Breast epithelium (tissue), 4 donors: ENCODE results near the gene MEST. TPM values are rescaled to one million over a fixed set of nuclear protein-coding genes. Genes with fewer than 3 reads are reported as not detected.

Experiments used
- DNase-seq, 2 donors: peaks; one replicate each; pipeline ENCODE4 v3.0.0-alpha.2; 2019; ENCODE audit warnings: low spot score in 2 of 2
- H3K27ac ChIP-seq, 2 donors: fragments of 200-600 bp; sonication (generic) in 1 of 2; one replicate each; pipeline ENCODE4 v1.5.1; 2016 to 2019; ENCODE audit warnings: mild to moderate bottlenecking in 1 of 2
- H3K27me3 ChIP-seq, 2 donors: fragments of 200-600 bp; sonication (generic) in 1 of 2; one replicate each; pipeline versions ENCODE4 v1.5.1 to v1.6.0; 2017 to 2019; ENCODE audit warnings: control low read depth in 1 of 2, mild to moderate bottlenecking in 1 of 2
- H3K36me3 ChIP-seq: fragments of 200-600 bp; one replicate; pipeline ENCODE4 v1.5.1; 2019
- H3K4me1 ChIP-seq, 2 donors: fragments of 200-600 bp; sonication (generic); one replicate each; pipeline ENCODE4 v1.5.1; 2016 to 2019; ENCODE audit warnings: control low read depth in 1 of 2
- H3K4me3 ChIP-seq, 3 donors: fragments of 200-600 bp; sonication (generic); 1 replicate in 2 of 3; 2 replicates in 1 of 3; pipeline ENCODE4 v1.5.1; 2016 to 2019; ENCODE audit warnings: mild to moderate bottlenecking in 3 of 3, moderate library complexity in 2 of 3
- H3K9me3 ChIP-seq, 2 donors: fragments of 200-600 bp; sonication (generic) in 1 of 2; one replicate each; pipeline ENCODE4 v1.5.1; 2016 to 2019; ENCODE audit warnings: control low read depth in 1 of 2
- CTCF ChIP-seq, 3 donors: fragments of 450-650 bp; IDR thresholded peaks; one replicate each; pipeline ENCODE4 v1.5.1; 2016 to 2017; ENCODE audit warnings: antibody characterized with exemption in 3 of 3, mild to moderate bottlenecking in 3 of 3, moderate library complexity in 3 of 3
- POLR2A ChIP-seq: fragments of 450-650 bp; IDR thresholded peaks from one replicate; pipeline ENCODE4 v1.6.1; 2016; ENCODE audit warnings: antibody characterized with exemption, mild to moderate bottlenecking, moderate library complexity
- POLR2AphosphoS5 ChIP-seq, 3 donors: sonication (generic); formaldehyde crosslinking; IDR thresholded peaks; one replicate each; pipeline ENCODE4 v1.6.1; 2017; ENCODE audit warnings: antibody characterized with exemption in 3 of 3
- intact Hi-C: fragments of 100-400 bp; cut with DNase I; formaldehyde crosslinking; loops from one replicate; pipeline ENCODE4 v1.15.1; 2023; ENCODE audit warnings: low total_unique reads
- total RNA-seq, 3 donors: library from RNA; depleted of rRNA; stranded (reverse); fragments of >200 nt; gene quantifications; one replicate each; pipeline ENCODE4 v1.1.0, GENCODE V29; 2016

MEST gene
- total RNA-seq, 3 donors from 2014 or later, result 54.9 to 95.7 (median 60.3) TPM

GRCh38 chr7:130452951-130453350 lies 38.9 kb upstream of the MEST start:
- Histone ChIP-seq H3K9me3 (no peaks in the 10 kb centered on the region), H3K4me1 (no peaks in the 10 kb centered on the region), H3K4me3 (no peak overlapping the region), H3K27ac (no peak overlapping the region), H3K27me3 (no peaks in the 10 kb centered on the region), H3K36me3 (no peaks in the 10 kb centered on the region)
- intact Hi-C loops, result no loop called here
- DNase-seq, result no peak
- no peak for TF ChIP-seq POLR2A
- no peak for TF ChIP-seq CTCF (IDR thresholded peaks at IDR 0.05)
- TF ChIP-seq POLR2AphosphoS5 (IDR thresholded peaks at IDR 0.05), result no peak

- TF ChIP-seq POLR2A, result no peak
- no peak for TF ChIP-seq POLR2AphosphoS5 (IDR thresholded peaks at IDR 0.05)
- no peak for TF ChIP-seq CTCF (IDR thresholded peaks at IDR 0.05)
- Histone ChIP-seq H3K27me3 (no peaks in the 10 kb centered on the region), H3K36me3 (no peaks in the 10 kb centered on the region), H3K27ac (no peak overlapping the region), H3K4me3 (no peak overlapping the region), H3K9me3 (peaks cover 7 to 12% of the 10 kb centered on the region in 2 donors), H3K4me1 (no peaks in the 10 kb centered on the region)
- DNase-seq, result no peak
- intact Hi-C loops, result no loop called here
Measured at GRCh38 chr7:130454959-130455358, 36.9 kb upstream of the MEST start.

GRCh38 chr7:130458257-130458656 lies 33.6 kb upstream of the MEST start:
- Histone ChIP-seq H3K36me3 (no peaks in the 10 kb centered on the region), H3K4me1 (no peaks in the 10 kb centered on the region), H3K27ac (no peak overlapping the region), H3K4me3 (no peak overlapping the region), H3K9me3 (peaks cover 7 to 12% of the 10 kb centered on the region in 2 donors), H3K27me3 (no peaks in the 10 kb centered on the region)
- TF ChIP-seq POLR2AphosphoS5 (IDR thresholded peaks at IDR 0.05) (no peak), POLR2A (no peak), CTCF (IDR thresholded peaks at IDR 0.05) (no peak)
- intact Hi-C loops, result no loop called here
- no peak for DNase-seq

- DNase-seq, result no peak
- Histone ChIP-seq H3K27ac (no peak overlapping the region), H3K36me3 (no peaks in the 10 kb centered on the region), H3K4me1 (no peaks in the 10 kb centered on the region), H3K9me3 (peaks cover 7 to 12% of the 10 kb centered on the region in 2 donors), H3K27me3 (no peaks in the 10 kb centered on the region), H3K4me3 (no peak overlapping the region)
- intact Hi-C loops, result no loop called here
- TF ChIP-seq CTCF (IDR thresholded peaks at IDR 0.05) (no peak), POLR2AphosphoS5 (IDR thresholded peaks at IDR 0.05) (no peak), POLR2A (no peak)
Measured at GRCh38 chr7:130461272-130461671, 30.6 kb upstream of the MEST start.

- intact Hi-C loops, result loop anchor here (2.0 kb wide), 1 partner anchor 31 kb away; no protein-coding TSS in a partner anchor
- Histone ChIP-seq H3K9me3 (peaks cover 7 to 11% of the 10 kb centered on the region in 2 donors), H3K4me1 (no peaks in the 10 kb centered on the region), H3K36me3 (no peaks in the 10 kb centered on the region), H3K27me3 (no peaks in the 10 kb centered on the region), H3K4me3 (no peak overlapping the region), H3K27ac (no peak overlapping the region)
- no peak for DNase-seq
- TF ChIP-seq CTCF (IDR thresholded peaks at IDR 0.05) (no peak), POLR2A (no peak), POLR2AphosphoS5 (IDR thresholded peaks at IDR 0.05) (no peak)
Measured at GRCh38 chr7:130463553-130464434, 28.1 kb upstream of the MEST start.
